ENCODE measurements around the gene APAF1. TPM values are rescaled to one million over a fixed set of nuclear protein-coding genes. Genes with fewer than 3 reads are reported as not detected.

The APAF1 gene
- total RNA-seq, 1 donor from 2014 or later = 15.5 TPM

DNA sequence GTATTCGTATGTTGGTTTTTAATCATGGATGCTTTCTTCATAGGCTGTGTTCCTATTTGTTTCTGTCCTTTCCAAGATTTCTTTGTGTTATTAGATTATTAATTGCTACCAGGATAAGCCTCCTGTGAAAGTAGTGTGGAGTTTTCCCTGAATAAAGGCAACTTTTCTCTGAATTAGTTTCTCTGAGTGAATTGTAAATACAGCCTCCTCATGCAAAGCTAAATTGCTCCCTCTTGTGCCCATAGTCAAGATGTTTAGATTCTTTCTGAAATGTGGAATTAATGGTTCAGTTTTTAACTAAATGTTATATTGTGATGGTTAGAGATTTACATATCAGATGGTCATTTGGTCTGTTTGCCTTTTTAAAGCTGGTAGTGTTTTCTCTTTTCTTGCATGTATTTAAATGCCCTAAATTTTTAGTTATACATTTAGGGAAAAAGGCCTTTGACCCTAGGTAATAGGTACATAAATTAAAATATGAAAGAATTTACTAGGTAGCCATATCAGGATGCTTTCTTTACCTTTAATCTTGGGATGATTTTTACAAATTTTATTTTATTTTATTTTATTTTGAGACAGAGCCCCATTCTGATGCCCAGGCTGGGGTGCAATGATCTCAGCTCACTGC lies 8.9 kb downstream of the APAF1 start:
- Histone ChIP-seq H3K4me1 (no peaks in the 10 kb centered on the region), H3K9me3 (no peaks in the 10 kb centered on the region), H3K4me3 (no peak overlapping the region), H3K27ac (no peak overlapping the region), H3K27me3 (no peaks in the 10 kb centered on the region), H3K36me3 (peaks cover 29 to 53% of the 10 kb centered on the region in 2 donors)
- TF ChIP-seq, protein P1, sequence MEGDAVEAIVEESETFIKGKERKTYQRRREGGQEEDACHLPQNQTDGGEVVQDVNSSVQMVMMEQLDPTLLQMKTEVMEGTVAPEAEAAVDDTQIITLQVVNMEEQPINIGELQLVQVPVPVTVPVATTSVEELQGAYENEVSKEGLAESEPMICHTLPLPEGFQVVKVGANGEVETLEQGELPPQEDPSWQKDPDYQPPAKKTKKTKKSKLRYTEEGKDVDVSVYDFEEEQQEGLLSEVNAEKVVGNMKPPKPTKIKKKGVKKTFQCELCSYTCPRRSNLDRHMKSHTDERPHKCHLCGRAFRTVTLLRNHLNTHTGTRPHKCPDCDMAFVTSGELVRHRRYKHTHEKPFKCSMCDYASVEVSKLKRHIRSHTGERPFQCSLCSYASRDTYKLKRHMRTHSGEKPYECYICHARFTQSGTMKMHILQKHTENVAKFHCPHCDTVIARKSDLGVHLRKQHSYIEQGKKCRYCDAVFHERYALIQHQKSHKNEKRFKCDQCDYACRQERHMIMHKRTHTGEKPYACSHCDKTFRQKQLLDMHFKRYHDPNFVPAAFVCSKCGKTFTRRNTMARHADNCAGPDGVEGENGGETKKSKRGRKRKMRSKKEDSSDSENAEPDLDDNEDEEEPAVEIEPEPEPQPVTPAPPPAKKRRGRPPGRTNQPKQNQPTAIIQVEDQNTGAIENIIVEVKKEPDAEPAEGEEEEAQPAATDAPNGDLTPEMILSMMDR (IDR thresholded peaks at IDR 0.05) = peak; percentile 30 to 58 (median 36)
- intact Hi-C loops (cut with DNase I) = loop anchor here (1.0 kb wide), 1 partner anchor 88 kb away; no protein-coding TSS in a partner anchor
- DNase-seq (ENCODE audit: low spot score in 2 of 2) = no peak

DNA sequence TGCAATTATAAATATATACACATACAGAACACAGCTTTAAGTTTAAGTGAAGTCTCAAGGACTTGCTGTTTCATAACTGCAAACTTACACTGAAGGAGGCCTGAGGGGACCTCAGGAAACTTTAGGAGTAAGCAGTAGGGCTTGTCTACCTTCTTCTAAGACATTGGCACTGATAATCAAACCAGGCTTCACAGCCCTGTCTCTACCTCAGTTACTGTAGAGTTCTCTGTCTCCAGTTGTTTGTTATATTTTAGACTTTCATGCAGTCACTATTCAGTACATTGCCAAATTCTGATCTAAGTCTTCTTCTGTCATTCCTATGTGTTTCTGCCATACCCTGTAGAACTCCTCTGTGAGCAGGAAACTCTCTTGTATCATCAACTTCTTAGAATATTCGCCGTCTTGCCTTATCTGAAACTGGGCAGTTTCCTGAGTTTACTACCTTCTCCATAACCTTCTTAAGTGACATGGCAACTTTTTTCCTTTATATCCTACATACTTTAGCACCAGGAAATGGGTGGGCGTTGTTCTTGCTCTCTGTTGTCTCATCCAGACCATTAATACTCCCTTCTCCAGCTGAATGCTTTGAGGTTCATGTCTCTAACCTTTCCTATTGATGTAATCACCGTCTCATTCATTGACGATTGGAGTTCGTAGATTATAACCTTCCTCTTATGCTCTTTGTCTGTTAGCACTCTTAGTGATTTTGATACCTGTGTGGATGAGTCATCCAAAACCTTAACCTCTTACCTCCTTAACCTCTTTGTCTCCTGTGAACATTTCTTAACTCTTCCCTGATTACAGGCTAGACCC lies 11.4 kb downstream of the APAF1 start:
- H3K36me3 ChIP-seq = peaks cover 21 to 46% of the 10 kb centered on the region in 2 donors
- H3K9me3 ChIP-seq = no peaks in the 10 kb centered on the region
- H3K27me3 ChIP-seq = no peaks in the 10 kb centered on the region
- TF ChIP-seq, protein P1 (IDR thresholded peaks at IDR 0.05) = no peak
- DNase-seq (ENCODE audit: low spot score in 2 of 2) = no peak
- no peak overlapping the region for H3K27ac ChIP-seq
- no peak overlapping the region for H3K4me3 ChIP-seq
- H3K4me1 ChIP-seq = no peaks in the 10 kb centered on the region
- intact Hi-C loops (cut with DNase I) = no loop called here

DNA sequence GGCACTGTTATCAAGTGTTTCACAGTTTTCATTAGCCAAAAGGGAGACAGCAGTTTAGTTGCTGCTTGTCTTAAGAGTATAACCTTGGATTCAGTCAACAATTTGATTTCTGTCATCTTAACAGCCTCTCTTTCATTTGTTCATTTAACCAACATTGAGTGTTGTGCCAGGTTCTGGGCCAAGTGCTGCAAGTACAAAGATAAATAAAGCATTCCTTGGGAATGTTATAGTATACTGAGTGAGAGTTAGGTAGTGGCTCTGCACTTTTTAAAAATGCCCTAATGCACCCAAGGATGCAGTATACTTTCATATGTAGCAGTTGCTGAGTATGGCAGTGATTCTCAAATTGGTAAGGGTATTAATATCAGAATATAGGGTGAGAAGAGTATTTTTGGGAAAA lies 15.4 kb downstream of the APAF1 start:
- Histone ChIP-seq H3K4me3 (no peak overlapping the region), H3K27ac (no peak overlapping the region), H3K9me3 (no peaks in the 10 kb centered on the region), H3K36me3 (peaks cover 46 to 73% of the 10 kb centered on the region in 2 donors), H3K27me3 (no peaks in the 10 kb centered on the region), H3K4me1 (no peaks in the 10 kb centered on the region)
- DNase-seq (ENCODE audit: low spot score in 2 of 2) = no peak
- TF ChIP-seq, protein P1 (IDR thresholded peaks at IDR 0.05) = no peak
- intact Hi-C loops (cut with DNase I) = no loop called here

DNA sequence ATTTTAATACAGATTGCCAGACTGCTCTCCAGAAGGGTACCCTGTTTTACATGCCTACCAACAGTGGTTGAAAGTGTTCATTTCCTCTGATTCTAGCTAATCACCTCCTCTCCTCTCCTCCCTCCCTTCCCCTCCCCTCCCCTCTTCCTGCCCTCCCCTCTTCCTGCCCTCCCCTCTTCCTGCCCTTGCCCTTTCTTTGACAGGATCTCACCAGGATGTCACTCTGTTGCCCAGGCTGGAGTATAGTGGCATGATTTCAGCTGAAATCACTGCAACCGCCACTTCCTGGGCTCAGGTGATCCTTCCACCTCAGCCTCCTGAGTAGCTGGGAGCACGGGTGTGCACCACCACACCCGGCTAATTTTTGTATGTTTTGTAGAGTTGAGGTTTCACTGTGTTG lies 24.7 kb downstream of the APAF1 start:
- no peaks in the 10 kb centered on the region for H3K27me3 ChIP-seq
- no peaks in the 10 kb centered on the region for H3K9me3 ChIP-seq
- H3K4me3 ChIP-seq = no peak overlapping the region
- peaks cover 32 to 34% of the 10 kb centered on the region in 2 donors for H3K36me3 ChIP-seq
- DNase-seq (ENCODE audit: low spot score in 2 of 2) = no peak
- intact Hi-C loops (cut with DNase I) = no loop called here
- no peak overlapping the region for H3K27ac ChIP-seq
- H3K4me1 ChIP-seq = no peaks in the 10 kb centered on the region
- TF ChIP-seq, protein P1 (IDR thresholded peaks at IDR 0.05) = no peak

DNA sequence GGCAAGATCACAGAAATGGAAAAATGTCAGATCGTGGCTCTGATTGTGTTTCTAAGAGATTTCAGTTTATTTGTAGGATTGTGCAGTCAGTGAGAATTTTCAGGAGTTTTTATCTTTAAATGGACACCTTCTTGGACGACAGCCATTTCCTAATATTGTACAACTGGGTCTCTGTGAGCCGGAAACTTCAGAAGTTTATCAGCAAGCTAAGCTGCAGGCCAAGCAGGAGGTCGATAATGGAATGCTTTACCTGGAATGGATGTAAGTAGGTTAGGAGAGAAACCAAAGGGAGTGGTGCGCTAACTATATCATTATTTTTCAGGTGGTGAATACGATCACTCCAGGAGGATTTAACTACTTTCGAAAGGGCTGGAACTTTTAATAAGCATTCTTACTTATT lies 26.4 kb downstream of the APAF1 start:
- Histone ChIP-seq H3K9me3 (no peaks in the 10 kb centered on the region), H3K4me3 (no peak overlapping the region), H3K27me3 (no peaks in the 10 kb centered on the region), H3K4me1 (no peaks in the 10 kb centered on the region), H3K27ac (no peak overlapping the region), H3K36me3 (peaks cover 16 to 29% of the 10 kb centered on the region in 2 donors)
- intact Hi-C loops (cut with DNase I) = no loop called here
- no peak for DNase-seq (ENCODE audit: low spot score in 2 of 2)
- TF ChIP-seq, protein P1 (IDR thresholded peaks at IDR 0.05) = no peak
